ENCODE data around the gene LRFN2. TPM values are rescaled to one million over a fixed set of nuclear protein-coding genes. Genes with fewer than 3 reads are reported as not detected.

LRFN2 gene
- total RNA-seq, 4 donors from 2014 or later, result 0.83 TPM; not detected in 3

GRCh38 chr6:40358473-40359460 lies 228.4 kb downstream of the LRFN2 start:
- TF ChIP-seq, protein P1, sequence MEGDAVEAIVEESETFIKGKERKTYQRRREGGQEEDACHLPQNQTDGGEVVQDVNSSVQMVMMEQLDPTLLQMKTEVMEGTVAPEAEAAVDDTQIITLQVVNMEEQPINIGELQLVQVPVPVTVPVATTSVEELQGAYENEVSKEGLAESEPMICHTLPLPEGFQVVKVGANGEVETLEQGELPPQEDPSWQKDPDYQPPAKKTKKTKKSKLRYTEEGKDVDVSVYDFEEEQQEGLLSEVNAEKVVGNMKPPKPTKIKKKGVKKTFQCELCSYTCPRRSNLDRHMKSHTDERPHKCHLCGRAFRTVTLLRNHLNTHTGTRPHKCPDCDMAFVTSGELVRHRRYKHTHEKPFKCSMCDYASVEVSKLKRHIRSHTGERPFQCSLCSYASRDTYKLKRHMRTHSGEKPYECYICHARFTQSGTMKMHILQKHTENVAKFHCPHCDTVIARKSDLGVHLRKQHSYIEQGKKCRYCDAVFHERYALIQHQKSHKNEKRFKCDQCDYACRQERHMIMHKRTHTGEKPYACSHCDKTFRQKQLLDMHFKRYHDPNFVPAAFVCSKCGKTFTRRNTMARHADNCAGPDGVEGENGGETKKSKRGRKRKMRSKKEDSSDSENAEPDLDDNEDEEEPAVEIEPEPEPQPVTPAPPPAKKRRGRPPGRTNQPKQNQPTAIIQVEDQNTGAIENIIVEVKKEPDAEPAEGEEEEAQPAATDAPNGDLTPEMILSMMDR (IDR thresholded peaks at IDR 0.05), result no peak
- TF ChIP-seq POLR2A (IDR thresholded peaks at IDR 0.05), result no peak
- Histone ChIP-seq H3K27me3 (no peaks in the 10 kb centered on the region), H3K27ac (no peak overlapping the region), H3K4me3 (no peak overlapping the region), H3K36me3 (no peaks in the 10 kb centered on the region), H3K9me3 (no peaks in the 10 kb centered on the region), H3K4me1 (no peaks in the 10 kb centered on the region)
- no peak for DNase-seq

DNA sequence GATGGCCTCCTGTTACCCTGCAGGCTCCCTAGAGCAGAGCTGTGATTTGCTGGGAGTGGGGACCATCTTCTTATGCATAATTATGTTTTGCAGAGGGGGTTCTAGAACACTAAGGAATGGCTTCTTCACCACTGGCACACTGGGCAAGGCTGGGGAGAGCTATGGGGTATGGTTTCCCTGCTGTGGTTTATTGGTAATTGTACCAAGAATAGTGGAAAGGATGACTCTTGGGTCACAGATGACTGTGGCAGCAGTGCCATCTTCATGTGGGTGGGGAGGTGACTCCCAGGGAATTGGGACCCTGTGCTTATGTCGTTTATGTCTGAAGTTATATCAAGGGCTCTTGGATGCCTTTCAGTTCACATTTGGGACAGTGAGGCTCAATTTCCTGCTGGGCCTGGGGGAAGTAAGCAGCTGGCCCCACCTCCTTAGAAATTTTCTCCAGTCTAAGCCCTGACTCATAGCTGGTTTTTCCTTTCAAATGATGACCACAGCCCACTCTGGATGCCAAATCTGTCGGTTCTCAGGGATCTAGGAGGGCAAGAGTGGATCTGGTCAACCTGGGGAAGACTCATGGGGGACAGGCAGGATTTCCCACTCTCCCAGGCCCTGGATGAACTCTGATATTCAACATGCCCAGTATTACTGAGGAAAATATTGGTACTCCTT lies 230.8 kb downstream of the LRFN2 start:
- Histone ChIP-seq H3K9me3 (no peaks in the 10 kb centered on the region), H3K4me1 (no peaks in the 10 kb centered on the region), H3K4me3 (no peak overlapping the region), H3K27me3 (no peaks in the 10 kb centered on the region), H3K27ac (no peak overlapping the region), H3K36me3 (no peaks in the 10 kb centered on the region)
- DNase-seq, result no peak
- TF ChIP-seq POLR2A (IDR thresholded peaks at IDR 0.05), result no peak
- TF ChIP-seq, protein P1 (IDR thresholded peaks at IDR 0.05), result no peak

- DNase-seq, result no peak
- no peaks in the 10 kb centered on the region for H3K36me3 ChIP-seq
- no peaks in the 10 kb centered on the region for H3K27me3 ChIP-seq
- no peaks in the 10 kb centered on the region for H3K9me3 ChIP-seq
- no peak overlapping the region for H3K4me3 ChIP-seq
- H3K4me1 ChIP-seq, result no peaks in the 10 kb centered on the region
- no peak overlapping the region for H3K27ac ChIP-seq
- TF ChIP-seq POLR2A (IDR thresholded peaks at IDR 0.05), result no peak
- TF ChIP-seq, protein P1 (IDR thresholded peaks at IDR 0.05), result no peak
Measured at GRCh38 chr6:40355532-40355931, 231.6 kb downstream of the LRFN2 start.

- TF ChIP-seq POLR2A (IDR thresholded peaks at IDR 0.05), result no peak
- TF ChIP-seq, protein P1 (IDR thresholded peaks at IDR 0.05), result no peak
- Histone ChIP-seq H3K4me3 (no peak overlapping the region), H3K4me1 (no peaks in the 10 kb centered on the region), H3K9me3 (no peaks in the 10 kb centered on the region), H3K27ac (no peak overlapping the region), H3K27me3 (no peaks in the 10 kb centered on the region), H3K36me3 (no peaks in the 10 kb centered on the region)
- no peak for DNase-seq
Measured at GRCh38 chr6:40355066-40355465, 232.1 kb downstream of the LRFN2 start.

GRCh38 chr6:40353967-40354452 lies 233.2 kb downstream of the LRFN2 start:
- H3K27me3 ChIP-seq, result no peaks in the 10 kb centered on the region
- H3K4me3 ChIP-seq, result no peak overlapping the region
- H3K9me3 ChIP-seq, result no peaks in the 10 kb centered on the region
- no peak overlapping the region for H3K27ac ChIP-seq
- TF ChIP-seq, protein P1 (IDR thresholded peaks at IDR 0.05), result no peak
- TF ChIP-seq POLR2A (IDR thresholded peaks at IDR 0.05), result no peak
- no peak for DNase-seq
- H3K36me3 ChIP-seq, result no peaks in the 10 kb centered on the region
- no peaks in the 10 kb centered on the region for H3K4me1 ChIP-seq
